Hematopoietic multipotent progenitor cell treated with erythropoietin and hydrocortisone succinate and interleukin-3 and kit ligand, for 4 days (in vitro differentiated cells): ENCODE results near the gene MAB21L1.

ENCODE experiments used
- DNase-seq: peaks from one replicate; pipeline ENCODE4 v3.0.0-alpha.2; 2015

Gene MAB21L1

DNA sequence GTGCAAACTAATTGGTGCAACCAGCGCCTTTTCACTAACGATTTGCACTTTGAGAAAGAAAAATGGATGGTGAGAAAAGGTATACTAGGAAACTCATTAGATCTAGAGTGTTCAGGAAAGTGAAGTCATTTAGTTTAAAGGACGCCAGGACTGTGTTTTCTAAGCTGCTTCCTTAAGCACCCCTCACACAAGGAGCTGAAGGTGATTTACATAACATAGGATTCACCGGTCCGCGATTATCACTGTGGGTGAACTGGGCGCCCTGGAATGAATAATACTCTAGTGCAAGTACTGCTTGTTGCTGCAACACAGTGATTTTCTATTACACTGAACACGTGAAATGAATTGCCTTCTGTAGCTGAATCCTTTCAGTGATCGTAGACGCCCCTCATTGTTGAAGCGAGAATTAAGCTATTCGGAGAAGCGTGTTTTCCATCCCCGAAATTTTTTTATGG lies 2.6 kb upstream of the MAB21L1 start:
- DNase-seq, result no peak

DNA sequence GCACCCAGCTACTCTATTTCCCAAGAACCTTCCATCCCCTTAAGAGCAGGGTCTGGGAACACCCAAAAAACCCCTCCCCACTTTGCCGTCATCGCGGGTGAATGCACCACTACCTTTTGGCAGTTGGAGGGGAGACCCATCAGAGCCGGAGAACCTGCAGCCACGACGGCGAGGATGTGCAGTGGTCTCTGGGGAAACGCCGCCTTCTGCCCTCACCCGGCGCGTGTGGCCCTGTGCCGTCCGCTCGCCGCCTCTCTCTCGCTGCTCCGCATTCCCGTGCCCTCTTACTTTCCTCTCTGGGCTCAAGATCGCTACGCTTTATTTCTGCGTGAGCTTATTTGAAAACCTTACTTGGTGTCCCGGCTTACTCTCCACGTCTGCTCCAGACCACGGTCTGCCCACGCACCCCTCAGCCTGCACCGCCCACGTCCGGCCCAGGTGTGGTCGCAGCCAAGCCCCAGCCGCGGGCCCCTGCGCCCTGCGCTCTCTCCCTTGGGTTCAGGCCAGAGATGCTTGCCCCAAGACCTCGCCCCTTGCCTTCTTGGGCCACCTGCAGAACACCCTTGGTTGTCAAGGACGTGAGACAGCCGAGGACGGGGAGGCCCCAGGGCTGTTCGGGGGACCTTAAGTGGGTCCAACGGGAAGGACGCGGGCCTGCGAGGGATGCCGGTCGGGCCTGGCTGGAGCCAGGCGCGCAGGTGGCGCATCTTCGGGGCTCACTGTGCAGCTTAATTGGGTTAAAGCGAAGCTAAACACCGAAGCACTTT lies 2.0 kb upstream of the MAB21L1 start:
- peak; percentile 18 for DNase-seq

DNA sequence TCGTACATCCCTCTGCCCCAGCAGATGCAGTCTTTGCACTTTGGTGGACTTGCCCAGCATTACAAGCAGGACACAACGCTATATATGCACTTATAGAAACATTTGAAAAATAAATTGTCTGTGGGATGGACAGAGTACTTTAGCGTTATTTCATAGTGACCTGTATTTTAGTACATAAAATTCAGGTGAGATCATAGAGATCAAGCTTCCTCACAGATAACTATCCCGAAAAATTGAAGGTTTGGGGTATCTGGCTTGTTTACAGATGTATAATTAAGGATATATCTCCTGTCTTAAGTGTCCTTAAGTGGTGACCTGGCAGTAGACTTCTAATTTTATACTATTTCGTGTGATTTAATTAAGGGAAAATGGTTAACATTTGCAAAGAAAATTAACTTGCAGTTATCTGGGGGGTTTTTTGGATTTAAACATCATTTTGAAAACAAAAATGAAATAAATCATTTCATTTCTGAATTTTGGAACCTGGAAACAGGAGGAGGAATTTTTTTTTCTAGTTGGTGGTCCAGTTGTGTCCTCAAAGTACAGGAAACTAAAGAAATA lies 977 bp upstream of the MAB21L1 start:
- DNase-seq, result no peak

DNA sequence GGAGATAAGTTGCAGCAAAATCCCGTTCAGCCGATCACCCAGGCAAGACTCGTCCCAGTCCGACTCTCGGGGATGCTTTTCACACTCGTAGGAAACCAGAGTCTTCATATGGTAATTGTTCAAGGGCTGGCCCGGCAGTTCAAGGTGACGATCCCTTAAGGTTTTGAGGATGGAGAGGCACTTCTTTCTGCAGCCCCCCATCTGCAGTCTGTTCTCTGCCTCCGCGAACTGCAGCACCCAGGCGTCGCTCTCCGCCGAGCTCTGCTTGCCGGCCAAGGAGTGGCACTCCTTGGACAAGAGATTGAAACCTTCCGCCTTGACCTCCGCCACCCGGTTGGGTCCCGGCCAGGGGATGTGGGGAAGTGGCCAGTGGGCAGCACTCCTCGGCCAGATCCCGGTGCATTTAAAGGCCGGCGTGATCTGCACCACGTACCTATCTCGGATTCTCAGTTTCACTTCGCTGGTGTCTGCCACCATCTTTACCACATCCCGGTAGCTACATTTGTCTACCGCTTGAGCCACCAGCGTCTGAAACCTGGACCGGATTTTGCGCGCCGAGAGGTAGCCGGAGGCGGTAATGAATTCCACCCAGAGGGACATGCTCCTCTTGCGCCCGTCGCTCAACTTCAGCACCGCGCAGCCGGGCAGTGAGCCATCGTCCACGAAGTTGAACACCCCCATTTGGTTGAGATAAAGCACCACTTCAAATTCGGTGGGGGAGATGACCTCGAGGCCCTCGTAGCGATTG lies 1.1 kb downstream of the MAB21L1 start:
- DNase-seq, result peak; percentile 44

DNA sequence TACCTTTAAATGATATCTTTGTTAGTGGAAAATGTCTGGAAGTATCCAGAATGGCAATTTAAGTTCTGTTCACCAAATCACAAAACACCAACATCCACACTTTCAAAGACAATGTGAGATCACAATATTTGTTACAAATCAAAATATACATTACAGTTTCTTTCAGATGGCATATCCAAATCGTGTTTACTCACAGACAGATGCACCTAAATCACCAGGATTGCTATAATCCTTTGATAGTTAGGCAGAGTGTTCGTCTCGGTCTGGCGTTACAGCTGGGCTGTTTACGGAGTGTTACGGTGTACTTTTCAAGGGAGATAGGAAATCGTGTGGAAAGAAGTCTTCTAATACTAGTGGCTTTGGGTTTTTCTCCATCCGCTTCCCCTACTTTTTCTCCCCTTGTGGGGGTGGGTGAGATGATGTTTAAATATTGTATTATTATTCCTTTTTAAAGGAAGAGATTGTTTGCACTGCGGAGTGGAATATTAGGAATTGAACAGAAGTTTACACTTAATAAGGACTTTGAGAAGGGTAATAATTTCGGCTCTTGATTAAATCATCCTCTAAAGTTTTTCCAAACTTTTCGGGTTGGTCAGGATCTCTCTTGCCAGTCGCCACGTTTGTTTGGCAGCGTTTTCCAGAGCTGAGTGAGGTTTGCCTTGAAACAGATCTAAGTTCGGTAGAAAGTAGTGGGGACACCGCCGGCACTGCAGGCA lies 1.8 kb downstream of the MAB21L1 start:
- no peak for DNase-seq

DNA sequence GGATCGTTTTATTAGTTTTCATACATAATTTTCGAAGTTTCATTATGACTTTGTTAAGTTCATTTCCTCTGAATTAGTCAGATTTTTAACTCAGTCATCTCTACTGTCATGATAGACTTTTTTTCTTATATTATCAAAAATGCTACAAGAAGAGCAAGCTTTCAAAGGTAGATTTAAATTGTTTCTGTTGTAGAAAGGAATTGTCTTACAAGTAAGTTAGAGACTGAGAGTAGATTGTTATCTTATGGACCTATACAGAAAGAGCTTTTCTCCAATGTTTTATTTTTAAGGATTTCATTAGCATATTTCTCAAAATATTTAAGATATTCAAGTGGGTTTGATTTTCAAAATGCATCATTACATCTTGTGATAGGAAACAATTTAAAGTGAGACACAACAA lies 2.7 kb downstream of the MAB21L1 start:
- no peak for DNase-seq

DNA sequence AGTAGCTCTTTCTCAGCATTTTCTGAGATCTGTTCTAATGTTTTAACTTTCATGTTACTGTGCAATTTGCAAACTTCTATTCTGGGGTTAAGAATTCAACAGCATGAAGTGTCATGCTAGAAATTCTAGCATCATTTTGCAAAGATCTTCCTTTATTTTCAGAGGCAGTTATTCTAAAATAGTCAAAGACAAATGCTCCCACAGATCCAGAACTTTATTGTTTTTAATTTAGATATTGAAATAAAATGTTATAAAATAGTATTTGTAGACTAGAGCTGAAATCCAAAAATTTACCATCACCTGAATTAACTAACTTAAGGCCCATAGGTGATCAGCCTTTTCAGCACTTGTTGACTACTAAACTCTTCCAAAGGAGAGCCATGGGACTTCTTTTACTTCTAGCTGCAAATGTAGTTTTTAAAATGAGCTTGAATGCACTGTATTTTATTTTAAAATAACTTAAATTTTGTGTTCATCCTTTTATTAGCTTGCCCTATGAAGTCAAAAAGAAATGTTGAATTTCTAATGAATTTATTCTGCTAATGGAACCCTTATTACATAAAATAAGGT lies 3.2 kb downstream of the MAB21L1 start:
- no peak for DNase-seq

DNA sequence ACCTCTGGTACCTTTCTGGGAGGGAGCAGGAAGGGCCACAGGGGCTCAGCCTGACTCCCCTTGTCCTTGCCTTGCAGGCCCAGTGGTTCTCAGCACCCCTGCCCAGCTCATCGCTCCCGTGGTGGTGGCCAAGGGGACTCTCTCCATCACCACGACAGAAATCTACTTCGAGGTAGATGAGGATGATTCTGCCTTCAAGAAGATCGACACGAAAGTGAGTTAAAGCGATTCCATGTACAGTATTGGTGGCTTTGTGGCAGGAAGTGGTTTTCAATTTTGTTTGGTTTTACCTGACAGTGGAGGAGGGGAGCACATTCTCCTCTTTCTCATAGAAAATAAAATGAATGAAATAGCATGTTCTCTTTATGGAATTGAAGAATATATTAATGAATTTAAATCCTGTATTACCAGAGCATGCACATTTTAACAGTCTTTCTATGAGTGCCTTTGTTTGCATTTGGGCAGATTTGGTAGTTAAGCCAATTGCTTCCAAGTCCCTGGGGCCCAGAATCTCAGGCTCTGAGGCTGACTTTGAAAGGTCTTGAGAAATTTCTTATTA lies 4.1 kb downstream of the MAB21L1 start:
- no peak for DNase-seq

DNA sequence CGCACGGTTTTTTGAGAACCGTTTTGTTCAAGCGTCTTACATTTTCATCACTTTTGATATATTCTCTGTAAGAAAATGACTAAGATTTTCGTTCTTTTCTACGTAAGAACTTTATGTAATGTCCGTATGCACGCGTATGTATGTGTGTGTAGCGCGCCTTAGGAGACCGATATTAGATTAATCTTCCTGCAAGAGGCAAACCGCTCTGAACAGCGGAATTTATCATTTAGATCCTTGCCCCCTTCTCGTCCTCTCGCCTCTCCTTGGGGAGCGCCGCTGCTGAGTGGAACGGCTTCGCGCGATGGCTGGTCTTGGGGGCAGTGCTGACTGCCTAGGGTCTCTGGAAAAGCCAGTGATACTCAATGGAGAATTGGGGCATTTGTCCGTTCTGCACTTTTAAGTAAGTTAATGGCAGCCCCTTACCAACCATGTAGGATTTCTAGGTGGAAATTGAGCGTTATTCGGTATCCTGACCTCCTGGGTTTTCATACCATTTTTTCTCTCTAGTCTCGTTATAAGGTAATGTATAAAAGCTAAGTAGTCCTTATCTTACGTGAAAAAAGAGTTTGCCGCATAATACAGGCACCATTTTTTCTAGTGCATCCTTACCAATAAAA lies 4.7 kb downstream of the MAB21L1 start:
- peak; percentile 27 for DNase-seq

DNA sequence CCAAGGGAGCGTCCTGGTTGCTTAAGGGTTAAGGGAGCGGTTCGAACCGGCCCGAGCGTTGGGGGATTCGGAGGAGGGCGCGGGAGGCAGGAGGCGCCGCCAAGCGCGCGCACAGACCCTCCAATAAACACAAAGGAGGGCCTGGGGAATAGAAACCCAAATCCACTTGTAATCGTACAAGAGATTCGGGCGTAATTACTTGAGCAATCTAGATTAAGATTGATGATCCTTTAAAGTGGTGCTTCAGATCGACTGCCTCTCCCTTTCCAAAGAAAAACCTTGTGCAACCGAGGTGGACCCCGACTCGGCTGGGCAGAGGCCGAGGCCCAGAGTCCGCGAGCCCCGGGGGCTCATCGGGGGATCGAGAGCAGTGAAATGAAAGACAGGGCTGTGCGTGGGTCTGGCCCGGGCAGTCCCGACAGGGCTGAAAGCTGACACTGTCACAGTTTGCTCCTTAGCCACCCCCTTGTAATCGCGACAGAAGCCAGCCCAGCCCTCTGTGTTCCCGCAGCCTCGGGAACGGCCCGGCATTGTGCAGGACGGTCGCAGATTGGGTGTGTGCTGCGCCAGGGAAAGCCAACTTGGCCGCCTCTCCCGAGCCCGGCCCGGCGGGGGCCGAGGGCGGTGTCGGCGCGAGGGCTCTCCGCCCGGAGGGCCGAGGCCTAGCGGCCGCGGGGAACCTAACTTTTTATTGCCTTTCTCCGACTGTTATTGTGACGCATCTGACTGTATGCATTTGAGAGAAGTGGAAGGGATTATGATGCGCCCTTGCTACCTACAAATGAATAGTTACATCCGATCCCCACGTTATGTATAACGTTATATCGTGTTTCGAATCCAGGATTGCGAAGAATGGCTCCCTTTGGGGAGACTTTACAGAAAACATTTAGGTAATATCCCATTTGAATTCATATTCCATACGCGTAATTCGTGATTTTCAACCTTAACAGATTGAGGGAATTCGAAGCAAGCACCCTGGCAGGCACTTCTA lies 5.5 kb downstream of the MAB21L1 start:
- DNase-seq, result peak; percentile 44

DNA sequence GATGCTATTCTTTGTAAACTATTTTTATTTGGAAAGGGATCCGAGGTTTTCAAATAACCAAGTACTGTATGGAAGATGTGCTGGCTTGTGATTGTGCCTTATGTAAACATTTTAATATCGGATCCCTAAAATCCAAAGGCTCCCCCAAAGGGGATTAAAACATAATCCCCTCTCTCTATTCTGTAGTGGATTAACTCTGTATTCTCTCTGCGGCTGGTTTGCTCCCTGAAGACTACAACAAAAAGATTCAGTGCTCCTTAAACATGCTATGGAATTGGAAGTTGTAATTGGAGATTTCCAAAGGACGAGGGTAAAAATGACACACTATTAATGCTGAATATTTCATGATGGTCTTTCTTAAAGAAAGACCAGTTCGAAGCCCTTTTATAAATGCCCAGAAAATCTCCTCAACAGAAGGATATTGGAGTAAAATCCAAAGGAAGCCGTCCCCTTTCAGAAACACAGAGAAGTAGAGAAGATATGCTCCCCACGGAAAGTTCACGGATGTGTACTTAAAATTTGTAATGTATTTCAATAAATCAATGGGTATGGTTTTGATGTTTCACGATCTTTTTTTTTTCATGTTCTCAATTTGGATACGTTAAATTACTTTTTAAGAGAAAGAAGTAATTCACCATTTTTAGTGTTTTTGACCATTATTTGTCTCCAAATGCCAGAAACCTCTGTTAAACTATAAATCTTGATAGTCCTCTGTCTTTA lies 6.5 kb downstream of the MAB21L1 start:
- DNase-seq, result no peak

DNA sequence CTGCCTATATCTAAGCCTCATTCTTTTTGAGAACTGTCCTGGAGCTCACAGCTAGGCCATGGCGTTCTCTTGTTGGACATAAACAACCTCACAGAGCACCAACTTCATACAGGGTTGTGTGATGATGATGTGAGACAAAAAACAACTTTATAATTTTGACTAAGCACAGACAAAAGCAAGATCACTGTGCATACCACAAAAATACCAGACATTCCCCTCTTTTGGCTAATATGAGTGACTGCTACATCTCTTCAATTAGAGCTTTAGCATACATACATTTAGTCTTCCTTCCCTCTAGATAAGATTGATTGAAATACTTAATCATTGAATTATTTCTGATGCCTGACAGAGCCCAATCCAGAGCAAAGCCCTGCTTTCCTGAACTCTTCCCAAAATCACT lies 8.3 kb downstream of the MAB21L1 start:
- DNase-seq, result no peak

DNA sequence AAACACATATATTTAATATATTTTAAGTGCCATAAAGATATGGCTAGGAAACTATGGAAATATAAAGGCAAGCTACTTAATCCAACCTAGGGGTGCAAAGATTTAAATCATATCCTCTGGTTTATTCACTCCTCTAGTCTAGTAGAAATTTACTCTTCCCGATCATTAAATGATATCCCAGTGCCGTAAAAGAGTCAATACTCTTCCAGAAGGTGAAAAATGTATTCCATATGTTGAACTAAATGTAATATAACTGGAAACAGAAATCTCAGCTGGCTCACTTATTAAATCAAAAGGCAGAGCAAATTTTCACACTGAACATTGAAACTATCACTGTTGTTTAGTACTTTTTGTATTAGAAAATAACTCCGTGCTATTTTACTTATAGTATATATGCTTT lies 11.1 kb downstream of the MAB21L1 start:
- DNase-seq, result no peak

DNA sequence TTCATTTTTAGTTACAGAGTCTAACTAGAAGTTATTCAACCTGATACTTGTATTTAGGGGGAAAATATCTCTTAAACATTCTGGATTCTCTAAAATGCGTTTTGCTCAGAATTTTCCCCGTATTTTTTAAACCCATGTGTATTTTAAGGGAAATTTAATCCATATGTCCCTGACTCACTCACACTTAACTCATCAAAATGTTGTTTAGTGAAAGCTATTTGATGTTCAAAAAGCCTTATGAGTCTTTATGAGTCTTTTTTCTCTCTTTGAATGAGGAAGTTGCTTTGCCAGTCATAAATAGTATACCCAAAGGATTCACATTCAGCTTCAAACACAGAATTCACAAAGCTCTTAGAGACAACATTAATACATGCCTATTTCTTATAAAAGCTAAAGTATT lies 16.4 kb downstream of the MAB21L1 start:
- DNase-seq, result no peak

DNA sequence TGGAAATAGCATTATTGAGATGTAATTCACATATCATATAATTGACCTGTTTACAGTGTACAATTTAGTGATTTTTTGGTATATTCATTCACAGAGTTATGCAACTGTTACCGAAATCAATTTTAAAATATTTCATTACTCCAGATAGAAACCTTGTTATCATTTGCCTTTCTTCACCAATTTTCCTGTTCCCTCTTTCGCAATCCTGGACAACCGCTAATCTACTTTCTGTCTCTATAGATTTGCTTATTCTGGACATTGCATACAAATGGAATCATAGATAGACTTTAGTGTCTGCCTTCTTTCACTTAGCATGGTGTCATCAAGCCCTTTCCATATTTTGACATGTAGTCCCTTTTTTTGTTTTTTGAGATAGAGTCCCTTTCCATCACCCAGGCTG lies 19.2 kb downstream of the MAB21L1 start:
- no peak for DNase-seq

DNA sequence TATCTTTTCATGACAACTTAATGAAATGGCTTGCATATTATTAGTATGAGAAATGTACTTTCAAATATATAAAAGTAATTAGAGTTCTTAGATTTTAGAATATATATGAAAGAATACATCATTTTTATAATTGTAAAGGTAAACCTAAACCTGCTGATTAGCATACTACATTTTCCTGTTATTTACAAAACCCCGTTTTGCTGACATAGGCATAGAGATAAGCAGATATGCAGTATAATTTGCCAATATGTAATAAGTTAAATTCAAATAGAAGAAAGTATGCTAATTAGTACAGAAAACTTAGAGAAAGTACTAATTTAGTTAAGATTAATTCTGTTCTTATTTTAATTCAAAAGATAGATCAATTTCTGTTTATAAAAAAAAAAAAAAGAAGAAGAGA lies 21.5 kb downstream of the MAB21L1 start:
- no peak for DNase-seq

DNA sequence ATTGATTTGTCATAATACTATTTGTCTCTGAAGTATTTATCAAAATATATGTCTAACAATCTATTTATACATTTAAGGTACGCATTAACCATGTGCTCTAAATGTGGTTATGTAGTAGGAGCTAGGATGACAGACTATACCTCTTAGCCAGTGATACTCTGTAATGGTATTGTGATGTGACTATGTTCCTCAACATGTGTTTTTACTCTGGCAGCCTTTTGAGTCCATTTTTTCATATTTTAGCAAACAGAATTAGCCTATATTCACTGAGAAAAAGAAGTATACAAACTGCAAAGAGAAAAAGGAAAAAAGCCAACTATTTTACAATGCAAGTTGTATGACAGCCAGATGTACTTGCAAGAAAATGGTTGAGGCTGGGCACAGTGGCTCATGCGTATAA lies 26.7 kb downstream of the MAB21L1 start:
- no peak for DNase-seq

DNA sequence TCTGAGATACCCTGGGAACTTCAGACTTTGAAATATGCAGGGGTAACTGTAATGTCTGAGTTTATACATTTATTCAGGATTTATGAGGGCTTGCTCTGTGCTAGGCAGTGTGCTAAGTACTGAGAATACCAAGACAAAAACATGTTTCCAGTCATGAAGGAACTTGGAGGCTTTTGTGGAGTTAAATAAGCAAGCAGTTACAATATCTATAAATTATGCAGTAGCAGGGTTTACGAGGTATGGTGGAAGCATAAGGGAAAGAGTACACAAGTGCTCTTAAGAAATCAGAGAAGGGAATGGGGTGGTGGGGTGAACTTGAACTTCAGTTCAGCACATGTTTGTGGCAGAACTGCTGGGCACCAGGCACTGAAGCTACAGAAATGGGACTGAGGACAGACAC lies 28.0 kb downstream of the MAB21L1 start:
- DNase-seq, result no peak
